GM12874 (cell line): ENCODE data around the gene ARPP19.

Experiments
- CTCF ChIP-seq: IDR thresholded peaks from 2 replicates; pipeline ENCODE4 v1.5.1; 2011; ENCODE audit warnings: low read depth, mild to moderate bottlenecking, control low read depth, low read length, moderate library complexity; ENCODE audit not compliant: insufficient read depth

ARPP19 gene

GRCh38 chr15:52575072-52575471, 6.2 kb upstream of the ARPP19 start:
- no peak for TF ChIP-seq CTCF

- TF ChIP-seq CTCF = no peak
These were observed 794 bp downstream of the ARPP19 start for GRCh38 chr15:52567871-52568600.

GRCh38 chr15:52566889-52567288, 1.9 kb downstream of the ARPP19 start:
- TF ChIP-seq CTCF = no peak

- TF ChIP-seq CTCF = no peak
These were observed 5.2 kb downstream of the ARPP19 start for GRCh38 chr15:52563501-52564060.

GRCh38 chr15:52559575-52559974, 9.3 kb downstream of the ARPP19 start:
- TF ChIP-seq CTCF = no peak

GRCh38 chr15:52559022-52559421, 9.8 kb downstream of the ARPP19 start:
- no peak for TF ChIP-seq CTCF

GRCh38 chr15:52558196-52558595, 10.6 kb downstream of the ARPP19 start:
- no peak for TF ChIP-seq CTCF

- no peak for TF ChIP-seq CTCF
These were observed 11.6 kb downstream of the ARPP19 start for GRCh38 chr15:52557274-52557641.
